ENCODE measurements around the gene ABCA13. TPM values are rescaled to one million over a fixed set of nuclear protein-coding genes. Genes with fewer than 3 reads are reported as not detected.

ABCA13 gene
- total RNA-seq, 1 donor from 2014 or later = not detected

- DNase-seq = no peak
- Mint-ChIP-seq H3K27ac (no peak overlapping the region), H3K27me3 (peaks cover 2% of the 10 kb centered on the region), H3K4me3 (no peak overlapping the region), H3K36me3 (ENCODE audit: low read depth) (no peaks in the 10 kb centered on the region), H3K9me3 (no peaks in the 10 kb centered on the region), H3K4me1 (no peaks in the 10 kb centered on the region)
- intact Hi-C loops (cut with micrococcal nuclease) = no loop called here
These were observed 53.8 kb downstream of the ABCA13 start for GRCh38 chr7:48225101-48225500.

GRCh38 chr7:48237354-48237753 lies 66.1 kb downstream of the ABCA13 start:
- peaks cover 5% of the 10 kb centered on the region for H3K27me3 Mint-ChIP-seq
- H3K4me3 Mint-ChIP-seq = no peak overlapping the region
- no peak for DNase-seq
- intact Hi-C loops (cut with micrococcal nuclease) = no loop called here
- no peaks in the 10 kb centered on the region for H3K9me3 Mint-ChIP-seq
- H3K4me1 Mint-ChIP-seq = no peaks in the 10 kb centered on the region
- H3K27ac Mint-ChIP-seq = no peak overlapping the region
- no peaks in the 10 kb centered on the region for H3K36me3 Mint-ChIP-seq (ENCODE audit: low read depth)

GRCh38 chr7:48242846-48243245 lies 71.6 kb downstream of the ABCA13 start:
- Mint-ChIP-seq H3K27me3 (peaks cover 4% of the 10 kb centered on the region), H3K4me1 (no peaks in the 10 kb centered on the region), H3K27ac (no peak overlapping the region), H3K4me3 (no peak overlapping the region), H3K36me3 (ENCODE audit: low read depth) (no peaks in the 10 kb centered on the region), H3K9me3 (no peaks in the 10 kb centered on the region)
- DNase-seq = no peak
- intact Hi-C loops (cut with micrococcal nuclease) = no loop called here

DNA sequence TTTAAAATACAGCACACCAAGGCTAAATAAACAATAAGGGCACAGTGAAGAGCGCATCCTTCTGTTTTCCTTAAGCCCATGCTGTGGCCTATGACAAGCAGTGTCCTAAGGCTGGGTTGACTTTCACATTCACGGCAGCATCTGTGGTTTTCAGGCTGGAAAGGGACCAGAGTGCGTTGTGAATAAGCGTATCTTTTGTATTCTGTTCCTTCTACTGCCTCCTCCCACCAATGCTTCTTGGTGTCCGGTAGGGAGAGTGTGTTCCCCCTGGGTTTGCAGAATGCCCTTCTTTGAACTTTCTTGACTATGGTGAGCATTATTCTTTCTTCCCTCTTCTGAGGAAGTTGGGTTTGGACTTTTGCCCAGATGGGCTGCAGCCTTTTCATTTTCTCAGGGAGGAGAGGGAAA lies 73.6 kb downstream of the ABCA13 start:
- H3K27me3 Mint-ChIP-seq = peaks cover 4% of the 10 kb centered on the region
- no peaks in the 10 kb centered on the region for H3K36me3 Mint-ChIP-seq (ENCODE audit: low read depth)
- no peak overlapping the region for H3K4me3 Mint-ChIP-seq
- no peak for DNase-seq
- H3K27ac Mint-ChIP-seq = no peak overlapping the region
- no peaks in the 10 kb centered on the region for H3K4me1 Mint-ChIP-seq
- intact Hi-C loops (cut with micrococcal nuclease) = no loop called here
- H3K9me3 Mint-ChIP-seq = no peaks in the 10 kb centered on the region

GRCh38 chr7:48245751-48246472 lies 74.7 kb downstream of the ABCA13 start:
- Mint-ChIP-seq H3K4me1 (no peaks in the 10 kb centered on the region), H3K9me3 (no peaks in the 10 kb centered on the region), H3K4me3 (no peak overlapping the region), H3K36me3 (ENCODE audit: low read depth) (no peaks in the 10 kb centered on the region), H3K27ac (no peak overlapping the region), H3K27me3 (peaks cover 4% of the 10 kb centered on the region)
- no peak for DNase-seq
- intact Hi-C loops (cut with micrococcal nuclease) = no loop called here

DNA sequence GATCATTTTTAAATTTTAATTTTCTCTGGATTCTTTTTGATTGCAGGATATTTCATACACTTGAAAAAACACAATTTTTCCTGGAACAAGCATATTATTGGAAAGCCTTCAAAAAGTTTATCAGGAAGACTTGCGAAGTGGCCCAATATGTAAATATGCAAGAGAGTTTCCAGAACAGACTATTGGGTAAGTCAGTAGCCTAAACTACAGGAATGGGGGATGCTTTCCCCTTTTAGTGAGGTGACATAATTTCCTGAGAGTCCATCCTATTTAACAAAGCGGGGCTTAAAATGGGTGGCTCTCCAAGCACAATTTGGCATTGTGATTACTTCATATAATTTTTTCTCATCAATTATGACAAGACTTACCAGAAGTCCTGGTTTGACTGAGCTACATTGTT lies 77.9 kb downstream of the ABCA13 start:
- peaks cover 2% of the 10 kb centered on the region for H3K27me3 Mint-ChIP-seq
- H3K4me3 Mint-ChIP-seq = no peak overlapping the region
- H3K36me3 Mint-ChIP-seq (ENCODE audit: low read depth) = no peaks in the 10 kb centered on the region
- intact Hi-C loops (cut with micrococcal nuclease) = no loop called here
- peaks cover 6% of the 10 kb centered on the region for H3K4me1 Mint-ChIP-seq
- no peak overlapping the region for H3K27ac Mint-ChIP-seq
- no peaks in the 10 kb centered on the region for H3K9me3 Mint-ChIP-seq
- DNase-seq = no peak

DNA sequence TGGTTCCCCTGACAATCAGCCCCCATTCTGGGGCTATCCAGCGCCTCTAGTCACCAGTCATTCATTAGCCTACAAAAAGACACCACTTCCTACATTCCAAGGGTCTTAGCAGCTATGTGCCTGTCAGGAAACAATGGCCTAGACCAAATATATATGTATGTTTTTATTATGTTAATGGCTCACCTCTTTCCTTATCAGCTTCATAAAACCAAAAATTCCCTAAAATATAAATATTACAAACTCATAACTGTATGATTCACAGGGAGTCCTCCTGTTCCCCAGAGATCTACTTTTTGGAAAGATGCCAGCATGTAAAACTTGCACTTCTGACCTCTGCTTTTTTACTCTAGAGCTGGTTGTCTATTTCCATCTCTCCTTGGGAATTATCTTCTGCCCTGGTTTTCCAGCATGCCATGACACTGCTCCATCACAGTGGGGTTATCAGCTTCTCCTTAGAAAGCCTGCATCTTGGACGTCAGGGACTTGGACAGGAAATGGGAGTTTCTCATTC lies 79.2 kb downstream of the ABCA13 start:
- no peak overlapping the region for H3K27ac Mint-ChIP-seq
- DNase-seq = no peak
- no peaks in the 10 kb centered on the region for H3K36me3 Mint-ChIP-seq (ENCODE audit: low read depth)
- H3K9me3 Mint-ChIP-seq = no peaks in the 10 kb centered on the region
- intact Hi-C loops (cut with micrococcal nuclease) = no loop called here
- H3K4me1 Mint-ChIP-seq = peaks cover 10% of the 10 kb centered on the region
- H3K27me3 Mint-ChIP-seq = peaks cover 2% of the 10 kb centered on the region
- H3K4me3 Mint-ChIP-seq = no peak overlapping the region

DNA sequence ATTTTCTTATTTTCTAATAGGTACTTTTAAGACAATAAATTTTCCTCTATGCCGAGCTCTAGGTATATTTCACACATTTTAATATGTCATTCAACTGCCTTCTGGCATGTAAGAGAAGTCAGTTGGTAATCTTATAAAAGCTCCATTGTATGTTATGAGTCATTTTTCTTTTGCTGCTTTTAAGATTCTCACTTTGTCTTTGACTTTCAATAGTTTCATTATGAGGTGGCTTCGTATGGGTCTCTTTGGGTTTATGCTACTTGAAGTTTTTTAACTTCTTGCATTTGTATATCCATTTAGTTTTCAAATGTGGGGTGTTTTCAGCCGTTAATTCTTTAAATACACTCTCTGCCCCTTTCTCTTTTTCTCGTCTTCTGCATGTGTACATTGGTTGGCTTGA lies 80.5 kb downstream of the ABCA13 start:
- H3K36me3 Mint-ChIP-seq (ENCODE audit: low read depth) = no peaks in the 10 kb centered on the region
- peaks cover 2% of the 10 kb centered on the region for H3K9me3 Mint-ChIP-seq
- no peaks in the 10 kb centered on the region for H3K27me3 Mint-ChIP-seq
- H3K27ac Mint-ChIP-seq = peak overlapping the region; percentile 3
- peaks cover 10% of the 10 kb centered on the region for H3K4me1 Mint-ChIP-seq
- intact Hi-C loops (cut with micrococcal nuclease) = no loop called here
- no peak for DNase-seq
- no peak overlapping the region for H3K4me3 Mint-ChIP-seq

GRCh38 chr7:48252995-48253394 lies 81.7 kb downstream of the ABCA13 start:
- no peaks in the 10 kb centered on the region for H3K36me3 Mint-ChIP-seq (ENCODE audit: low read depth)
- intact Hi-C loops (cut with micrococcal nuclease) = no loop called here
- no peak overlapping the region for H3K27ac Mint-ChIP-seq
- H3K27me3 Mint-ChIP-seq = no peaks in the 10 kb centered on the region
- no peak overlapping the region for H3K4me3 Mint-ChIP-seq
- DNase-seq = no peak
- H3K4me1 Mint-ChIP-seq = peaks cover 10% of the 10 kb centered on the region
- H3K9me3 Mint-ChIP-seq = peaks cover 7% of the 10 kb centered on the region

DNA sequence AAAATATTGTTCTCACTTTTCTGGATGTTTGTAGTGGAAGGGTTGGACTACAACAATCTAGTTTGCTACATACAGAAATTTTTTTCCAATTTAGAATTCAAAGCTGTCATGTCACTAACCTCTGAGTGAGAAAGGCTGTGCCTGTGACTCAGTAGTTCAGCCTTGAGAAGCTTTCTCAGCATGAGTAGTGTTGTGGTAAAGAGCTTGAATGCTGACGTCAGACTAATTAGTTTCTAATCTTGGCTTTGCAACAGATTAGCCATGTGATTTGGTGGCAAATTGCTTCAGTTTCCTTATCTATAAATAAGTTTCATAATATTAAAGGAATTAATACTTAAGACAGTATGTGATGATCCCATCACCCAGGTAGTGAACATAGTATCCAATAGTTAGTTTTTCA lies 83.8 kb downstream of the ABCA13 start:
- Mint-ChIP-seq H3K9me3 (peaks cover 7% of the 10 kb centered on the region), H3K4me1 (peaks cover 10% of the 10 kb centered on the region), H3K36me3 (ENCODE audit: low read depth) (no peaks in the 10 kb centered on the region), H3K27me3 (no peaks in the 10 kb centered on the region), H3K27ac (peak overlapping the region; percentile 25), H3K4me3 (no peak overlapping the region)
- no peak for DNase-seq
- intact Hi-C loops (cut with micrococcal nuclease) = loop anchor here (1.0 kb wide), 1 partner anchor 43 kb away; no protein-coding TSS in a partner anchor

GRCh38 chr7:48259463-48260280 lies 88.4 kb downstream of the ABCA13 start:
- peaks cover 15% of the 10 kb centered on the region for H3K27me3 Mint-ChIP-seq
- no peak overlapping the region for H3K4me3 Mint-ChIP-seq
- no peak for DNase-seq
- H3K27ac Mint-ChIP-seq = no peak overlapping the region
- intact Hi-C loops (cut with micrococcal nuclease) = no loop called here
- no peaks in the 10 kb centered on the region for H3K36me3 Mint-ChIP-seq (ENCODE audit: low read depth)
- peaks cover 3% of the 10 kb centered on the region for H3K4me1 Mint-ChIP-seq
- H3K9me3 Mint-ChIP-seq = peaks cover 7% of the 10 kb centered on the region

DNA sequence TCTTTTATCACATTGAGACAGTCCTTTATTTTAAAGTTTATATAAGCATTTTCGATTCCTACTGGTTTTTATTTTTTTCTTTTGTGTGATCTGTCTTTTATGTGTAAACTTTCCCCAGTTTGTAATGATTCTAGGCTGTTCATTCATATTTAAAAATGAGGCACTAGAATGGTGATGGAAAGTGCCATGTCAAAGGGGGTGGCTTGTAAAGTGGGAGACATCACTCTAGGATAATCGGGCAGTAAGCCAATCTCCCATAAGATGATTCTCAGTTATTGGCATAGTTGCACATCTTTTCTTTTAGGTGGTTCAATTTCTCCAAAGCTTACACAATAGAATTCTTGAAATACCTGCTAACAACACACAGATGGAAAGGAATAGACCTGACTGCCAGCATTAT lies 90.4 kb downstream of the ABCA13 start:
- Mint-ChIP-seq H3K9me3 (peaks cover 6% of the 10 kb centered on the region), H3K4me3 (no peak overlapping the region)

DNA sequence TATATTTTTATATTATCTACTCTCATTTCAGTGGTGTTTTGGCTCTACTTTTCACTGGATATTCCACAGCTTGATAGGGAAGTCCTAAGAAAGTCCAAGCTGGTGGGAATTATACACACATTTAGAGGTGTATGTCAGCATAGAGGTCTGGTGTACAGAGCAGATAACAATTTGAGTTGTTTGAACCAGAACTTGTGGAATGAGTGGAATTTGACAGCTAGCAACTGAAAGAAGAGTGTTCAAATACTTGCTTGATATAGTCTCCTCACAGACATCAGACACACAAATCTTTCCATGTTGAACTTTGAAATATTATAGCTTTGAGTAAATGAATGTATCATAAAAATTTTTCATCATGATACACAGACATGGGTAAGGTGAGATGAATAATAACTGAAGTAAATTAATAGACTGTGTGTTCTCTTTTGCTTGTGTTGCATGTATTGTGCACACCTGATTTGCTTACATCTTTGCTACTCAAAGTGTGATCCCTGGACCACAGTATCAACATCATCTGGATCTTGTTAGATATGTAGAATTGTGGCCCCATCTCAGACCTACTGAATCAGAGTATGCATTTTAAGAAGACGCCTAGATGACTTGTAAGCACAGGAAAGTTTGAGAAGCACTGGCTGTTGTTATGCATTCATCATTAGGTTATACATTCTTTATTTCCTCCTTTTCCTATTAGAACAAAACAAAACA lies 91.5 kb downstream of the ABCA13 start:
- intact Hi-C loops (cut with micrococcal nuclease) = no loop called here
- H3K36me3 Mint-ChIP-seq (ENCODE audit: low read depth) = no peaks in the 10 kb centered on the region
- peaks cover 19% of the 10 kb centered on the region for H3K27me3 Mint-ChIP-seq

More for the DNA sequence above, 90.4 kb downstream of the ABCA13 start:
- intact Hi-C loops (cut with micrococcal nuclease) = no loop called here
- H3K36me3 Mint-ChIP-seq (ENCODE audit: low read depth) = no peaks in the 10 kb centered on the region
- DNase-seq = no peak
- H3K27ac Mint-ChIP-seq = no peak overlapping the region
- peaks cover 18% of the 10 kb centered on the region for H3K27me3 Mint-ChIP-seq
- no peaks in the 10 kb centered on the region for H3K4me1 Mint-ChIP-seq

DNA sequence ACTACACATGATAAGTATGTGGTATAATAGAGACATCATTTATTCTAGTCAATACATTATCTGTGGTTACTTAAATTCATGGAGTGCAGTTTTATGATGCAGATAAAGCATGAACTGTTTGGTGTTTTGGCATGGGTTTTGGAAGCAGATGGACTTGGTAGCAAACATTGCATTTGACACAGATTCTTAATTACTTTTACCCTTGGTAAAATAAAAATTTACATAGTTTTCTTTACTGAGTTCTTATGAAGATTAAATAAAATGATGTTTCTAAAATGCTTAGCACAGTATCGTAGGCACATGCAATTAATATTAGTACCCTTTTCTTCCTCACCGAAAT lies 92.0 kb downstream of the ABCA13 start:
- H3K27me3 Mint-ChIP-seq = peaks cover 19% of the 10 kb centered on the region
- intact Hi-C loops (cut with micrococcal nuclease) = no loop called here

More for the DNA sequence above, 91.5 kb downstream of the ABCA13 start:
- Mint-ChIP-seq H3K27ac (no peak overlapping the region), H3K4me3 (no peak overlapping the region), H3K9me3 (no peaks in the 10 kb centered on the region), H3K4me1 (no peaks in the 10 kb centered on the region)
- DNase-seq = no peak

More for the DNA sequence above, 92.0 kb downstream of the ABCA13 start:
- no peak overlapping the region for H3K4me3 Mint-ChIP-seq
- no peak overlapping the region for H3K27ac Mint-ChIP-seq
- DNase-seq = no peak
- H3K36me3 Mint-ChIP-seq (ENCODE audit: low read depth) = no peaks in the 10 kb centered on the region
- no peaks in the 10 kb centered on the region for H3K4me1 Mint-ChIP-seq
- H3K9me3 Mint-ChIP-seq = no peaks in the 10 kb centered on the region

Data from activated CD4-positive, alpha-beta T cell treated with anti-CD3 and anti-CD28 coated beads, Interleukin-2, amount 10 ng/mL, durations not matched to agents 24 days and 14 days (primary cell).